GM21825 (cell line): ENCODE results near the gene PRR29.

ENCODE experiments used
- ATAC-seq: cut with Tn5 transposase; IDR thresholded peaks from one replicate; pipeline ENCODE4 v1.9.1; 2021; ENCODE audit warnings: mild to moderate bottlenecking, moderate library complexity; ENCODE audit not compliant: unreplicated experiment

PRR29 gene

GRCh38 chr17:64038331-64039105, 40.4 kb downstream of the PRR29 start:
- no peak for ATAC-seq

GRCh38 chr17:64039106-64039400, 40.9 kb downstream of the PRR29 start:
- no peak for ATAC-seq

- ATAC-seq = no peak
These were observed 42.1 kb downstream of the PRR29 start for GRCh38 chr17:64040206-64040605.

- no peak for ATAC-seq
These were observed 43.8 kb downstream of the PRR29 start for GRCh38 chr17:64041912-64042311.

GRCh38 chr17:64042700-64043485, 44.7 kb downstream of the PRR29 start:
- no peak for ATAC-seq

- ATAC-seq = no peak
These were observed 47.0 kb downstream of the PRR29 start for GRCh38 chr17:64045176-64045575.

- ATAC-seq = no peak
These were observed 50.7 kb downstream of the PRR29 start for GRCh38 chr17:64048805-64049204.

- ATAC-seq = no peak
These were observed 53.0 kb downstream of the PRR29 start for GRCh38 chr17:64051153-64051552.

- ATAC-seq = no peak
These were observed 55.0 kb downstream of the PRR29 start for GRCh38 chr17:64053101-64053500.
